ENCODE data around the gene RBM20. TPM values are rescaled to one million over a fixed set of nuclear protein-coding genes. Genes with fewer than 3 reads are reported as not detected.

RBM20 gene
- total and polyA plus RNA-seq, 2 of the 13 experiments (the other 11 are each of a cell fraction or from before 2014, with no cell fraction given): 0.02 to 0.22 TPM

DNA sequence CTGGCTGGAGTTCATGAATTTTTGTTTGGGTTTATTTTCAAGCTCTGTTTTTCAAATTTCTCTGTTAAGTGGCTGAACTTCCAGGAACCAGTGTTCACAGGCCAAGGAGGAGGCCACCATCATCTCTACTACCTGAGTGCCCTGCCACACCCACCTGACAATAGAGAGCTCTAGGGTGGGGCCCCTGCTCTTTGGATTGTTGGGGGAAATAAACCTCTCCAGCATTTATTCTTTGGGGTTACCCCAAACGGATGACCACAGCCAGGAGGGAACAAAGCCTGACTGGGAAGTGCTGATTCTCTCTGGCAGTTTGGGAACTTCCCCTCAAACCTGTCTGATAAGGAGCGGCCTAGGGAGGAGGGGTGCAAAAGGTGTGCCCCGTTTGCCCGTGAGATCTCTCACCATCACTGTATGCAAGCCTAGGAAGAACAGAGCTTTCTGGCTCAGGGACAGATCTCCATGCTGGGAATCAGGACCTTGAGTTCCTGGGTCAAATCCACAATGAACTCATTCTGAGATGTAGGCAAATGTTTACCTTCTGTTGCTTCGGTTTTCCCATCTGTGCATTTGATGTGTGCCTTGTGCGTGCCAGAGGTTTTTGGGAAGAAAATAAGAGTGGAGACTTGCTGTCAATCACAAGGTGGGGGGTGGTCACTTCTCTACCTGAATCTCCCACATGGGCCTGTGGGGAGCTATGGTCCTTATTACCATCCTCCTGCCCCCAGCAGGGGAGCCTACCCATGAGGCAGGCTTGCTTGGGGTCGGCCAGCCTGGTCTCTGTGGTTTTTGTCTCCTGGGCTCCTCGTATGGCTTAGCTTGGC lies 199.9 kb downstream of the RBM20 start (continued):
- TF ChIP-seq PBX3 (CRISPR knock-in tag; IDR thresholded peaks at IDR 0.05; ENCODE audit: borderline replicate concordance) (no peak), DPF2 (CRISPR knock-in tag; IDR thresholded peaks at IDR 0.05; ENCODE audit: borderline replicate concordance, low read depth) (peak; percentile 72), KLF13 (CRISPR knock-in tag; IDR thresholded peaks at IDR 0.05) (no peak), ZMAT3 (CRISPR knock-in tag; conservative IDR thresholded peaks at IDR 0.05) (no peak), MAZ (IDR thresholded peaks at IDR 0.05; ENCODE audit: borderline replicate concordance, low read depth, low read length) (no peak), MAZ (CRISPR knock-in tag; IDR thresholded peaks at IDR 0.05; ENCODE audit: low read depth) (no peak), FOXP1 (IDR thresholded peaks at IDR 0.05) (no peak), FOXP1 (CRISPR knock-in tag; IDR thresholded peaks at IDR 0.05) (peak; percentile 75), HBP1 (CRISPR knock-in tag; IDR thresholded peaks at IDR 0.05; ENCODE audit: low read depth) (0 out of 2 replicates have a peak, but pooled peaks have one; percentile 69), STAG1 (CRISPR knock-in tag; IDR thresholded peaks at IDR 0.05) (no peak), HNRNPH1 (optimal IDR thresholded peaks at IDR 0.05; ENCODE audit: low read depth, low read length) (no peak), GFI1 (CRISPR knock-in tag; IDR thresholded peaks at IDR 0.05; ENCODE audit: borderline replicate concordance) (peak; percentile 48; the same call in 1 of the 2 replicates), MEIS2 (CRISPR knock-in tag; IDR thresholded peaks at IDR 0.05) (peak; percentile 86), ZNF703 (CRISPR knock-in tag; IDR thresholded peaks at IDR 0.05; ENCODE audit: borderline replicate concordance) (no peak), IRF2 (CRISPR knock-in tag; IDR thresholded peaks at IDR 0.05) (peak; percentile 60; the same call in 1 of the 2 replicates), FOXK2 (IDR thresholded peaks at IDR 0.05) (no peak), SMARCC2 (IDR thresholded peaks at IDR 0.05) (no peak), CBX5 (CRISPR knock-in tag; IDR thresholded peaks at IDR 0.05; ENCODE audit: borderline replicate concordance) (no peak), JUN (CRISPR knock-in tag; IDR thresholded peaks at IDR 0.05) (no peak)
- TF ChIP-seq, protein P1, sequence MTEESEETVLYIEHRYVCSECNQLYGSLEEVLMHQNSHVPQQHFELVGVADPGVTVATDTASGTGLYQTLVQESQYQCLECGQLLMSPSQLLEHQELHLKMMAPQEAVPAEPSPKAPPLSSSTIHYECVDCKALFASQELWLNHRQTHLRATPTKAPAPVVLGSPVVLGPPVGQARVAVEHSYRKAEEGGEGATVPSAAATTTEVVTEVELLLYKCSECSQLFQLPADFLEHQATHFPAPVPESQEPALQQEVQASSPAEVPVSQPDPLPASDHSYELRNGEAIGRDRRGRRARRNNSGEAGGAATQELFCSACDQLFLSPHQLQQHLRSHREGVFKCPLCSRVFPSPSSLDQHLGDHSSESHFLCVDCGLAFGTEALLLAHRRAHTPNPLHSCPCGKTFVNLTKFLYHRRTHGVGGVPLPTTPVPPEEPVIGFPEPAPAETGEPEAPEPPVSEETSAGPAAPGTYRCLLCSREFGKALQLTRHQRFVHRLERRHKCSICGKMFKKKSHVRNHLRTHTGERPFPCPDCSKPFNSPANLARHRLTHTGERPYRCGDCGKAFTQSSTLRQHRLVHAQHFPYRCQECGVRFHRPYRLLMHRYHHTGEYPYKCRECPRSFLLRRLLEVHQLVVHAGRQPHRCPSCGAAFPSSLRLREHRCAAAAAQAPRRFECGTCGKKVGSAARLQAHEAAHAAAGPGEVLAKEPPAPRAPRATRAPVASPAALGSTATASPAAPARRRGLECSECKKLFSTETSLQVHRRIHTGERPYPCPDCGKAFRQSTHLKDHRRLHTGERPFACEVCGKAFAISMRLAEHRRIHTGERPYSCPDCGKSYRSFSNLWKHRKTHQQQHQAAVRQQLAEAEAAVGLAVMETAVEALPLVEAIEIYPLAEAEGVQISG (CRISPR knock-in tag; IDR thresholded peaks at IDR 0.05): peak; percentile 33; the same call in 1 of the 2 replicates
- TF ChIP-seq, protein P2, sequence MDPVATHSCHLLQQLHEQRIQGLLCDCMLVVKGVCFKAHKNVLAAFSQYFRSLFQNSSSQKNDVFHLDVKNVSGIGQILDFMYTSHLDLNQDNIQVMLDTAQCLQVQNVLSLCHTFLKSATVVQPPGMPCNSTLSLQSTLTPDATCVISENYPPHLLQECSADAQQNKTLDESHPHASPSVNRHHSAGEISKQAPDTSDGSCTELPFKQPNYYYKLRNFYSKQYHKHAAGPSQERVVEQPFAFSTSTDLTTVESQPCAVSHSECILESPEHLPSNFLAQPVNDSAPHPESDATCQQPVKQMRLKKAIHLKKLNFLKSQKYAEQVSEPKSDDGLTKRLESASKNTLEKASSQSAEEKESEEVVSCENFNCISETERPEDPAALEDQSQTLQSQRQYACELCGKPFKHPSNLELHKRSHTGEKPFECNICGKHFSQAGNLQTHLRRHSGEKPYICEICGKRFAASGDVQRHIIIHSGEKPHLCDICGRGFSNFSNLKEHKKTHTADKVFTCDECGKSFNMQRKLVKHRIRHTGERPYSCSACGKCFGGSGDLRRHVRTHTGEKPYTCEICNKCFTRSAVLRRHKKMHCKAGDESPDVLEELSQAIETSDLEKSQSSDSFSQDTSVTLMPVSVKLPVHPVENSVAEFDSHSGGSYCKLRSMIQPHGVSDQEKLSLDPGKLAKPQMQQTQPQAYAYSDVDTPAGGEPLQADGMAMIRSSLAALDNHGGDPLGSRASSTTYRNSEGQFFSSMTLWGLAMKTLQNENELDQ (CRISPR knock-in tag; IDR thresholded peaks at IDR 0.05; ENCODE audit: borderline replicate concordance): no peak
